Amygdala (tissue), 56 donors: Measurements from ENCODE around the gene CDYL.
"Not testable (repeated sequence)": the region's sequence is repeated elsewhere in the genome, so short reads cannot be mapped to it uniquely, and the experiment has no call there.

Experiments used
- DNase-seq, 56 donors: peaks; one replicate each; lab custom pipeline; 2025; lab: John Stamatoyannopoulos, UW

CDYL gene

GRCh38 chr6:4829089-4829488 lies 52.9 kb downstream of the CDYL start:
- no peak for DNase-seq

GRCh38 chr6:4835540-4835939 lies 59.3 kb downstream of the CDYL start:
- not testable (repeated sequence) for DNase-seq

- no peak for DNase-seq
Observed at GRCh38 chr6:4840169-4840568, 64.0 kb downstream of the CDYL start.

- DNase-seq, result no peak
Observed at GRCh38 chr6:4844108-4844507, 67.9 kb downstream of the CDYL start.

GRCh38 chr6:4846387-4846786 lies 70.2 kb downstream of the CDYL start:
- DNase-seq, result no peak

GRCh38 chr6:4848382-4849068 lies 72.3 kb downstream of the CDYL start:
- peak in 1 of 56 donors; percentile 14 for DNase-seq

- no peak for DNase-seq
Observed at GRCh38 chr6:4849226-4850022, 73.2 kb downstream of the CDYL start.

GRCh38 chr6:4851035-4851434 lies 74.8 kb downstream of the CDYL start:
- no peak for DNase-seq

GRCh38 chr6:4852186-4852585 lies 76.0 kb downstream of the CDYL start:
- not testable (repeated sequence) for DNase-seq

GRCh38 chr6:4852938-4853337 lies 76.7 kb downstream of the CDYL start:
- DNase-seq, result no peak

- DNase-seq, result no peak
Observed at GRCh38 chr6:4853349-4853748, 77.1 kb downstream of the CDYL start.

- peak in 1 of 56 donors; percentile 3 for DNase-seq
Observed at GRCh38 chr6:4853782-4854511, 77.7 kb downstream of the CDYL start.

GRCh38 chr6:4856785-4857184 lies 80.6 kb downstream of the CDYL start:
- no peak for DNase-seq

- no peak for DNase-seq
Observed at GRCh38 chr6:4858194-4859015, 82.2 kb downstream of the CDYL start.

GRCh38 chr6:4860387-4860786 lies 84.2 kb downstream of the CDYL start:
- no peak for DNase-seq

- no peak for DNase-seq
Observed at GRCh38 chr6:4861564-4861963, 85.4 kb downstream of the CDYL start.

- DNase-seq, result no peak
Observed at GRCh38 chr6:4864519-4864918, 88.3 kb downstream of the CDYL start.

- DNase-seq, result not testable (repeated sequence)
Observed at GRCh38 chr6:4865006-4865405, 88.8 kb downstream of the CDYL start.

GRCh38 chr6:4870821-4871494 lies 94.8 kb downstream of the CDYL start:
- no peak for DNase-seq

GRCh38 chr6:4871825-4872224 lies 95.6 kb downstream of the CDYL start:
- no peak for DNase-seq
